ENCODE data around the gene CDK9. TPM values are rescaled to one million over a fixed set of nuclear protein-coding genes. Genes with fewer than 3 reads are reported as not detected.

CDK9 gene
- total and polyA plus RNA-seq, 2 of the 4 experiments (the other 2 are of a cell fraction), result 30.3 to 49.9 TPM

DNA sequence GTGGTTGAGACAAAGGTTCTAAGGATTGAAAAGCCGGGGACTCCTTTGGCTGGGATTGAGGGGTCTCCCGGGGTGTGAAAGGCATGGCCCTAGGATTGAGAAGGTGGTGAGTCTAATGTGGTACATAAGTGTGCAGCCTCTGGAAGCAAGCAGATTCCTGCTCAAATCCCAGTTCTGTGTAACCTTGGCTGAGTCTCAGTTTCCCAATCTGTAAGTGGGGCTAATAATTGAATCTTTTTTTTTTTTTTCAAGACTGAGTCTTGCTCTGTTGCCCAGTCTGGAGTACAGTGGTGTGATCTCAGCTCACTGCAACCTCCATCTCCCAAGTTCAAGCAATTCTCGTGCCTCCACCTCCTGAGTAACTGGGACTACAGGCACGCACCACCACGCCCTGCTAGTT is 13.2 kb upstream of the CDK9 start:
- no peak overlapping the region for H3K4me3 ChIP-seq (ENCODE audit: insufficient read depth, low read depth, low read length)
- no peak overlapping the region for H3K4me2 ChIP-seq (ENCODE audit: low read depth, low read length)
- ATAC-seq (ENCODE audit: low read depth), result no peak
- POLR2A ChIA-PET (ENCODE audit: unreplicated experiment), result no interaction called here
- H2AFZ ChIP-seq (replicated peaks; ENCODE audit: low read length, poor library complexity), result no peak overlapping the region
- no peak overlapping the region for H4K91ac ChIP-seq (ENCODE audit: insufficient read depth, low read depth, low read length)
- dilution Hi-C loops (cut with HindIII; ENCODE audit: low sequenced_read_pairs, unreplicated experiment) (no loop called here), in situ Hi-C loops (cut with MboI; ENCODE audit: low sequenced_read_pairs) (no loop called here), intact Hi-C loops (cut with micrococcal nuclease) (no loop called here)
- no peak for DNase-seq
- H2BK15ac ChIP-seq (ENCODE audit: low read depth, low read length), result no peak overlapping the region
- CTCF ChIA-PET, result no interaction called here
- no peak overlapping the region for H4K8ac ChIP-seq (ENCODE audit: low read depth in 2 of 2, low read length in 2 of 2)
- no peaks in the 10 kb centered on the region for H3K9me3 ChIP-seq (ENCODE audit: control insufficient read depth, insufficient read depth, low read length)
- peaks cover 2% of the 10 kb centered on the region; the same call in 1 of the 2 replicates for H3K4me1 ChIP-seq (ENCODE audit: control insufficient read depth, insufficient read depth, low read length)
- BruUV-seq (replicated peaks), result no TSS peak
- H3K9ac ChIP-seq (ENCODE audit: low read depth, low read length), result no peak overlapping the region
- H3K9me1 ChIP-seq (ENCODE audit: insufficient read depth, low read length), result no peaks in the 10 kb centered on the region; the same call in 1 of the 2 replicates
- no peaks in the 10 kb centered on the region for H4K20me1 ChIP-seq (ENCODE audit: insufficient read depth, low read length)
- no peaks in the 10 kb centered on the region for H3K36me3 ChIP-seq (ENCODE audit: control insufficient read depth, insufficient read depth, low read length)
- H3K4ac ChIP-seq (ENCODE audit: low read depth, low read length), result no peak overlapping the region
- H2AK9ac ChIP-seq (replicated peaks; ENCODE audit: low read depth, low read length, poor library complexity), result no peak overlapping the region
- H3K27ac ChIP-seq (ENCODE audit: insufficient read depth, low read length), result no peak overlapping the region
- H2BK5ac ChIP-seq (ENCODE audit: low read depth, low read length, poor library complexity, severe bottlenecking), result no peak overlapping the region
- no peak overlapping the region for H2BK120ac ChIP-seq (ENCODE audit: low read depth, low read length)
- H2BK20ac ChIP-seq (ENCODE audit: low read depth, low read length), result no peak overlapping the region
- no peak overlapping the region for H3K56ac ChIP-seq (ENCODE audit: extremely low read depth, insufficient read depth, low read length)
- H3K79me1 ChIP-seq (ENCODE audit: low read depth in 1 of 2, low read length in 2 of 2), result no peaks in the 10 kb centered on the region
- H3K27me3 ChIP-seq (ENCODE audit: control insufficient read depth, insufficient read depth, low read length), result peaks cover 11% of the 10 kb centered on the region
- TF ChIP-seq MXI1 (IDR thresholded peaks at IDR 0.05; ENCODE audit: borderline replicate concordance, low read depth, low read length), result no peak
- TF ChIP-seq RCOR1 (IDR thresholded peaks at IDR 0.05; ENCODE audit: insufficient replicate concordance, low read length), result no peak
- TF ChIP-seq FOS (IDR thresholded peaks at IDR 0.05; ENCODE audit: low read depth, low read length), result no peak
- TF ChIP-seq BHLHE40 (IDR thresholded peaks at IDR 0.05; ENCODE audit: low read depth, low read length), result no peak
- no peak for TF ChIP-seq MAFK (IDR thresholded peaks at IDR 0.05; ENCODE audit: low read depth, low read length)
- TF ChIP-seq MAZ (IDR thresholded peaks at IDR 0.05; ENCODE audit: borderline replicate concordance, low read depth, low read length), result no peak
- TF ChIP-seq POLR2A (IDR thresholded peaks at IDR 0.05; ENCODE audit: low read depth, low read length), result no peak
- TF ChIP-seq, protein P1, sequence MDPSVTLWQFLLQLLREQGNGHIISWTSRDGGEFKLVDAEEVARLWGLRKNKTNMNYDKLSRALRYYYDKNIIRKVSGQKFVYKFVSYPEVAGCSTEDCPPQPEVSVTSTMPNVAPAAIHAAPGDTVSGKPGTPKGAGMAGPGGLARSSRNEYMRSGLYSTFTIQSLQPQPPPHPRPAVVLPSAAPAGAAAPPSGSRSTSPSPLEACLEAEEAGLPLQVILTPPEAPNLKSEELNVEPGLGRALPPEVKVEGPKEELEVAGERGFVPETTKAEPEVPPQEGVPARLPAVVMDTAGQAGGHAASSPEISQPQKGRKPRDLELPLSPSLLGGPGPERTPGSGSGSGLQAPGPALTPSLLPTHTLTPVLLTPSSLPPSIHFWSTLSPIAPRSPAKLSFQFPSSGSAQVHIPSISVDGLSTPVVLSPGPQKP (IDR thresholded peaks at IDR 0.05; ENCODE audit: borderline replicate concordance, low read depth, low read length), result no peak
- TF ChIP-seq, protein P2, sequence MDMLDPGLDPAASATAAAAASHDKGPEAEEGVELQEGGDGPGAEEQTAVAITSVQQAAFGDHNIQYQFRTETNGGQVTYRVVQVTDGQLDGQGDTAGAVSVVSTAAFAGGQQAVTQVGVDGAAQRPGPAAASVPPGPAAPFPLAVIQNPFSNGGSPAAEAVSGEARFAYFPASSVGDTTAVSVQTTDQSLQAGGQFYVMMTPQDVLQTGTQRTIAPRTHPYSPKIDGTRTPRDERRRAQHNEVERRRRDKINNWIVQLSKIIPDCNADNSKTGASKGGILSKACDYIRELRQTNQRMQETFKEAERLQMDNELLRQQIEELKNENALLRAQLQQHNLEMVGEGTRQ (IDR thresholded peaks at IDR 0.05; ENCODE audit: low read depth, low read length), result no peak
- no peak for TF ChIP-seq CHD1 (IDR thresholded peaks at IDR 0.05; ENCODE audit: low read depth, low read length)
- TF ChIP-seq, protein P3, sequence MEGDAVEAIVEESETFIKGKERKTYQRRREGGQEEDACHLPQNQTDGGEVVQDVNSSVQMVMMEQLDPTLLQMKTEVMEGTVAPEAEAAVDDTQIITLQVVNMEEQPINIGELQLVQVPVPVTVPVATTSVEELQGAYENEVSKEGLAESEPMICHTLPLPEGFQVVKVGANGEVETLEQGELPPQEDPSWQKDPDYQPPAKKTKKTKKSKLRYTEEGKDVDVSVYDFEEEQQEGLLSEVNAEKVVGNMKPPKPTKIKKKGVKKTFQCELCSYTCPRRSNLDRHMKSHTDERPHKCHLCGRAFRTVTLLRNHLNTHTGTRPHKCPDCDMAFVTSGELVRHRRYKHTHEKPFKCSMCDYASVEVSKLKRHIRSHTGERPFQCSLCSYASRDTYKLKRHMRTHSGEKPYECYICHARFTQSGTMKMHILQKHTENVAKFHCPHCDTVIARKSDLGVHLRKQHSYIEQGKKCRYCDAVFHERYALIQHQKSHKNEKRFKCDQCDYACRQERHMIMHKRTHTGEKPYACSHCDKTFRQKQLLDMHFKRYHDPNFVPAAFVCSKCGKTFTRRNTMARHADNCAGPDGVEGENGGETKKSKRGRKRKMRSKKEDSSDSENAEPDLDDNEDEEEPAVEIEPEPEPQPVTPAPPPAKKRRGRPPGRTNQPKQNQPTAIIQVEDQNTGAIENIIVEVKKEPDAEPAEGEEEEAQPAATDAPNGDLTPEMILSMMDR (conservative IDR thresholded peaks at IDR 0.05; ENCODE audit: low read depth, low read length), result no peak
- no peak for TF ChIP-seq NFE2L2 (IDR thresholded peaks at IDR 0.05; ENCODE audit: low read depth, low read length)
- H3K23ac ChIP-seq (ENCODE audit: low read depth, low read length), result no peak overlapping the region
- H2AK5ac ChIP-seq (ENCODE audit: low read depth, low read length), result no peak overlapping the region
- H4K5ac ChIP-seq (ENCODE audit: low read depth, low read length), result no peak overlapping the region
- H3K18ac ChIP-seq (ENCODE audit: low read depth, low read length), result no peak overlapping the region
- 83% methylated on average over 2 of the region's 5 CpGs; no CpG with 5 or more reads in 1 of the 2 experiments for WGBS, 2 experiments (ENCODE audit: extremely low coverage in 2 of 2, insufficient read length in 1 of 2)
- no peak overlapping the region for H3K14ac ChIP-seq (replicated peaks; ENCODE audit: low read depth, low read length)
